Stomach (tissue), 4 donors: Measurements from ENCODE around the gene KIT.

Experiments
- EP300 ChIP-seq: sonication (generic); formaldehyde crosslinking; IDR thresholded peaks from one replicate; pipeline ENCODE4 v1.6.1; 2017; ENCODE audit warnings: antibody characterized with exemption
- POLR2A ChIP-seq, 4 donors: fragments of 450-650 bp; IDR thresholded peaks; one replicate each; pipeline ENCODE4 v1.6.1; 2016; ENCODE audit warnings: antibody characterized with exemption in 4 of 4, control low read depth in 2 of 4, mild to moderate bottlenecking in 1 of 4, moderate library complexity in 1 of 4
- POLR2AphosphoS5 ChIP-seq, 3 donors: sonication (generic); formaldehyde crosslinking; IDR thresholded peaks; one replicate each; pipeline ENCODE4 v1.6.1; 2016; ENCODE audit warnings: antibody characterized with exemption in 3 of 3
- TF ChIP-seq, protein P1 (sequence below), 7 experiments: fragments of 450-650 bp in 4 of 7; fragments of 200-600 bp in 3 of 7; sonication (generic) in 3 of 7; IDR thresholded peaks; one replicate each; pipeline ENCODE4 v1.5.1; 2016 to 2019; ENCODE audit warnings: antibody characterized with exemption in 7 of 7, control low read depth in 2 of 7, mild to moderate bottlenecking in 1 of 7

DNA sequence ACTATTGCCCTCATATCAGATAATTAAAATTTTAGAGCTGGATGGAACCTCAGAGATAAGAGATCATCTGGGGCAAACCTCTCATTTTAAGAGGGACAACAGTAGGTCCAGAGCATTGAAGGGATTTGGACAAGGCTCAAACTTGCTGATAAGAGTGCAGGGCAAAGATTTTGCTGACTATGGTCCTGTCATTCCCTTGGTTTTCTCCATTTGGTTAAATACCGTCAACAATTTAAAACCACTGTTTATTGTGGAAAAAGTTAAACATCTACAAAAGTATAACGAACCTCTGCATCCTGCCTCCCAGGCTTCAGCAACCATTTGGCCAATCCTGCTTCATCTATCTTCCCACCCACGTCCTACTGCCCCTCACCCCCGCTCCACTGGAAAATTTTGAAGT lies 10.7 kb upstream of the KIT start:
- TF ChIP-seq, protein P1, sequence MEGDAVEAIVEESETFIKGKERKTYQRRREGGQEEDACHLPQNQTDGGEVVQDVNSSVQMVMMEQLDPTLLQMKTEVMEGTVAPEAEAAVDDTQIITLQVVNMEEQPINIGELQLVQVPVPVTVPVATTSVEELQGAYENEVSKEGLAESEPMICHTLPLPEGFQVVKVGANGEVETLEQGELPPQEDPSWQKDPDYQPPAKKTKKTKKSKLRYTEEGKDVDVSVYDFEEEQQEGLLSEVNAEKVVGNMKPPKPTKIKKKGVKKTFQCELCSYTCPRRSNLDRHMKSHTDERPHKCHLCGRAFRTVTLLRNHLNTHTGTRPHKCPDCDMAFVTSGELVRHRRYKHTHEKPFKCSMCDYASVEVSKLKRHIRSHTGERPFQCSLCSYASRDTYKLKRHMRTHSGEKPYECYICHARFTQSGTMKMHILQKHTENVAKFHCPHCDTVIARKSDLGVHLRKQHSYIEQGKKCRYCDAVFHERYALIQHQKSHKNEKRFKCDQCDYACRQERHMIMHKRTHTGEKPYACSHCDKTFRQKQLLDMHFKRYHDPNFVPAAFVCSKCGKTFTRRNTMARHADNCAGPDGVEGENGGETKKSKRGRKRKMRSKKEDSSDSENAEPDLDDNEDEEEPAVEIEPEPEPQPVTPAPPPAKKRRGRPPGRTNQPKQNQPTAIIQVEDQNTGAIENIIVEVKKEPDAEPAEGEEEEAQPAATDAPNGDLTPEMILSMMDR (IDR thresholded peaks at IDR 0.05), result no peak
- TF ChIP-seq EP300 (no peak), POLR2AphosphoS5 (IDR thresholded peaks at IDR 0.05) (no peak), POLR2A (IDR thresholded peaks at IDR 0.05) (no peak)
